ENCODE measurements around the gene PIP4K2A.
A peak's percentile ranks its signal among the peaks of the same experiment; 100 is the strongest.
"Not testable (repeated sequence)": the region's sequence is repeated elsewhere in the genome, so short reads cannot be mapped to it uniquely, and the experiment has no call there.

PIP4K2A gene

GRCh38 chr10:22733992-22734391 is 19.6 kb upstream of the PIP4K2A start:
- Mint-ChIP-seq H3K4me1 (ENCODE audit: low read depth) (peaks cover 28% of the 10 kb centered on the region), H3K27ac (no peak overlapping the region), H3K9me3 (no peaks in the 10 kb centered on the region), H3K4me3 (no peak overlapping the region), H3K27me3 (no peaks in the 10 kb centered on the region), H3K36me3 (ENCODE audit: low read depth) (no peaks in the 10 kb centered on the region)
- intact Hi-C loops (cut with micrococcal nuclease) = no loop called here

GRCh38 chr10:22727663-22728062 is 13.3 kb upstream of the PIP4K2A start:
- peaks cover 6% of the 10 kb centered on the region for H3K27me3 Mint-ChIP-seq
- H3K9me3 Mint-ChIP-seq = no peaks in the 10 kb centered on the region
- no peak overlapping the region for H3K27ac Mint-ChIP-seq
- no peaks in the 10 kb centered on the region for H3K36me3 Mint-ChIP-seq (ENCODE audit: low read depth)
- intact Hi-C loops (cut with micrococcal nuclease) = no loop called here
- no peak overlapping the region for H3K4me3 Mint-ChIP-seq
- H3K4me1 Mint-ChIP-seq (ENCODE audit: low read depth) = peaks cover 39% of the 10 kb centered on the region

GRCh38 chr10:22727112-22727511 is 12.7 kb upstream of the PIP4K2A start:
- H3K27me3 Mint-ChIP-seq = peaks cover 6% of the 10 kb centered on the region
- H3K36me3 Mint-ChIP-seq (ENCODE audit: low read depth) = no peaks in the 10 kb centered on the region
- intact Hi-C loops (cut with micrococcal nuclease) = no loop called here
- no peak overlapping the region for H3K4me3 Mint-ChIP-seq
- no peaks in the 10 kb centered on the region for H3K9me3 Mint-ChIP-seq
- peaks cover 45% of the 10 kb centered on the region for H3K4me1 Mint-ChIP-seq (ENCODE audit: low read depth)
- no peak overlapping the region for H3K27ac Mint-ChIP-seq

GRCh38 chr10:22724773-22725172 is 10.4 kb upstream of the PIP4K2A start:
- Mint-ChIP-seq H3K4me1 (ENCODE audit: low read depth) (peaks cover 51% of the 10 kb centered on the region), H3K4me3 (no peak overlapping the region), H3K27ac (no peak overlapping the region), H3K9me3 (no peaks in the 10 kb centered on the region), H3K27me3 (peaks cover 6% of the 10 kb centered on the region), H3K36me3 (ENCODE audit: low read depth) (no peaks in the 10 kb centered on the region)
- intact Hi-C loops (cut with micrococcal nuclease) = loop anchor here (5.0 kb wide), 1 partner anchor 33 kb away; no protein-coding TSS in a partner anchor

- intact Hi-C loops (cut with micrococcal nuclease) = loop anchor here (5.0 kb wide), 1 partner anchor 34 kb away; no protein-coding TSS in a partner anchor
- Mint-ChIP-seq H3K9me3 (no peaks in the 10 kb centered on the region), H3K4me1 (ENCODE audit: low read depth) (peaks cover 51% of the 10 kb centered on the region), H3K27me3 (peaks cover 7% of the 10 kb centered on the region), H3K27ac (peak overlapping the region; percentile 55), H3K36me3 (ENCODE audit: low read depth) (no peaks in the 10 kb centered on the region), H3K4me3 (peak overlapping the region; percentile 43)
Measured at GRCh38 chr10:22723783-22724182, 9.4 kb upstream of the PIP4K2A start.

- H3K4me3 Mint-ChIP-seq = peak overlapping the region; percentile 47
- peaks cover 8% of the 10 kb centered on the region for H3K27me3 Mint-ChIP-seq
- H3K4me1 Mint-ChIP-seq (ENCODE audit: low read depth) = peaks cover 47% of the 10 kb centered on the region
- no peaks in the 10 kb centered on the region for H3K9me3 Mint-ChIP-seq
- intact Hi-C loops (cut with micrococcal nuclease) = loop anchor here (5.0 kb wide), 1 partner anchor 34 kb away; no protein-coding TSS in a partner anchor
- H3K36me3 Mint-ChIP-seq (ENCODE audit: low read depth) = no peaks in the 10 kb centered on the region
- H3K27ac Mint-ChIP-seq = peak overlapping the region; percentile 55
Measured at GRCh38 chr10:22723343-22723779, 9.0 kb upstream of the PIP4K2A start.

- Mint-ChIP-seq H3K36me3 (ENCODE audit: low read depth) (no peaks in the 10 kb centered on the region), H3K9me3 (no peaks in the 10 kb centered on the region), H3K4me3 (no peak overlapping the region), H3K27me3 (peaks cover 8% of the 10 kb centered on the region), H3K4me1 (ENCODE audit: low read depth) (peaks cover 45% of the 10 kb centered on the region), H3K27ac (peak overlapping the region; percentile 55)
- intact Hi-C loops (cut with micrococcal nuclease) = loop anchor here (5.0 kb wide), 1 partner anchor 35 kb away; no protein-coding TSS in a partner anchor
Measured at GRCh38 chr10:22722626-22723169, 8.3 kb upstream of the PIP4K2A start.

GRCh38 chr10:22720667-22721066 is 6.3 kb upstream of the PIP4K2A start:
- Mint-ChIP-seq H3K4me1 (ENCODE audit: low read depth) (peaks cover 42% of the 10 kb centered on the region), H3K27me3 (peaks cover 6% of the 10 kb centered on the region), H3K9me3 (no peaks in the 10 kb centered on the region), H3K36me3 (ENCODE audit: low read depth) (no peaks in the 10 kb centered on the region), H3K27ac (no peak overlapping the region), H3K4me3 (no peak overlapping the region)
- intact Hi-C loops (cut with micrococcal nuclease) = loop anchor here (5.0 kb wide), 1 partner anchor 37 kb away; no protein-coding TSS in a partner anchor

GRCh38 chr10:22719406-22720042 is 5.1 kb upstream of the PIP4K2A start:
- peaks cover 40% of the 10 kb centered on the region for H3K4me1 Mint-ChIP-seq (ENCODE audit: low read depth)
- intact Hi-C loops (cut with micrococcal nuclease) = loop anchor here (5.0 to 10.0 kb wide), 4 partner anchors 38 to 1195 kb away; partner anchors contain the start of genes DNAJC1 and SKIDA1
- H3K36me3 Mint-ChIP-seq (ENCODE audit: low read depth) = no peaks in the 10 kb centered on the region
- no peak overlapping the region for H3K27ac Mint-ChIP-seq
- H3K4me3 Mint-ChIP-seq = no peak overlapping the region
- peaks cover 6% of the 10 kb centered on the region for H3K27me3 Mint-ChIP-seq
- H3K9me3 Mint-ChIP-seq = no peaks in the 10 kb centered on the region

GRCh38 chr10:22718659-22719058 is 4.3 kb upstream of the PIP4K2A start:
- not testable (repeated sequence) for H3K36me3 Mint-ChIP-seq (ENCODE audit: low read depth); H3K27ac Mint-ChIP-seq; H3K27me3 Mint-ChIP-seq; H3K9me3 Mint-ChIP-seq; H3K4me3 Mint-ChIP-seq
- H3K4me1 Mint-ChIP-seq (ENCODE audit: low read depth) = peaks cover 31% of the 10 kb centered on the region
- intact Hi-C loops (cut with micrococcal nuclease) = loop anchor here (10.0 kb wide), 3 partner anchors 284 to 1194 kb away; partner anchors contain the start of genes DNAJC1 and SKIDA1

- Mint-ChIP-seq H3K36me3 (ENCODE audit: low read depth) (peaks cover 13% of the 10 kb centered on the region), H3K9me3 (no peaks in the 10 kb centered on the region), H3K27ac (no peak overlapping the region), H3K4me3 (no peak overlapping the region), H3K27me3 (peaks cover 6% of the 10 kb centered on the region), H3K4me1 (ENCODE audit: low read depth) (peaks cover 22% of the 10 kb centered on the region)
- intact Hi-C loops (cut with micrococcal nuclease) = loop anchor here (10.0 kb wide), 3 partner anchors 283 to 1193 kb away; partner anchors contain the start of genes DNAJC1 and SKIDA1
Measured at GRCh38 chr10:22717728-22718127, 3.4 kb upstream of the PIP4K2A start.

GRCh38 chr10:22716943-22717342 is 2.6 kb upstream of the PIP4K2A start:
- Mint-ChIP-seq H3K27ac (no peak overlapping the region), H3K9me3 (no peaks in the 10 kb centered on the region), H3K4me1 (ENCODE audit: low read depth) (peaks cover 19% of the 10 kb centered on the region), H3K36me3 (ENCODE audit: low read depth) (peaks cover 13% of the 10 kb centered on the region), H3K27me3 (peaks cover 6% of the 10 kb centered on the region), H3K4me3 (no peak overlapping the region)
- intact Hi-C loops (cut with micrococcal nuclease) = loop anchor here (10.0 kb wide), 3 partner anchors 282 to 1192 kb away; partner anchors contain the start of genes DNAJC1 and SKIDA1

- H3K4me1 Mint-ChIP-seq (ENCODE audit: low read depth) = peaks cover 26% of the 10 kb centered on the region
- intact Hi-C loops (cut with micrococcal nuclease) = loop anchor here (10.0 kb wide), 3 partner anchors 280 to 1190 kb away; partner anchors contain the start of genes DNAJC1 and SKIDA1
- H3K27ac Mint-ChIP-seq = peak overlapping the region; percentile 84
- H3K36me3 Mint-ChIP-seq (ENCODE audit: low read depth) = peaks cover 13% of the 10 kb centered on the region
- H3K4me3 Mint-ChIP-seq = peak overlapping the region; percentile 91
- H3K27me3 Mint-ChIP-seq = peaks cover 6% of the 10 kb centered on the region
- H3K9me3 Mint-ChIP-seq = no peaks in the 10 kb centered on the region
Measured at GRCh38 chr10:22715290-22715625, 880 bp upstream of the PIP4K2A start.

- H3K36me3 Mint-ChIP-seq (ENCODE audit: low read depth) = peaks cover 13% of the 10 kb centered on the region
- H3K4me1 Mint-ChIP-seq (ENCODE audit: low read depth) = peaks cover 34% of the 10 kb centered on the region
- intact Hi-C loops (cut with micrococcal nuclease) = loop anchor here (5.0 to 10.0 kb wide), 5 partner anchors 107 to 1189 kb away; partner anchors contain the start of genes DNAJC1 and SKIDA1
- peak overlapping the region; percentile 91 for H3K4me3 Mint-ChIP-seq
- H3K27ac Mint-ChIP-seq = peak overlapping the region; percentile 84
- no peaks in the 10 kb centered on the region for H3K9me3 Mint-ChIP-seq
- peaks cover 6% of the 10 kb centered on the region for H3K27me3 Mint-ChIP-seq
Measured at GRCh38 chr10:22713853-22714478, 412 bp downstream of the PIP4K2A start.
